ENCODE measurements around the gene CAMK2N1.

GRCh38 chr1:20496241-20496661 lies 10.2 kb upstream of the CAMK2N1 start:
- no peak for TF ChIP-seq CTCF (conservative IDR thresholded peaks at IDR 0.05; ENCODE audit: low read depth, low read length)
- no peak for TF ChIP-seq EZH2phosphoT487 (IDR thresholded peaks at IDR 0.05; ENCODE audit: borderline replicate concordance, low read length)
- TF ChIP-seq EZH2 (IDR thresholded peaks at IDR 0.05; ENCODE audit: low read length, unreplicated experiment): no peak
